Skeletal muscle tissue (tissue), 2 donors: ENCODE results near the gene PXDC1. TPM values are rescaled to one million over a fixed set of nuclear protein-coding genes. Genes with fewer than 3 reads are reported as not detected.

Experiments
- small RNA-seq: library from RNA; depleted of rRNA; stranded (forward); fragments of <200 nt; gene quantifications from one replicate; pipeline ENCODE3, GENCODE V24; 2014
- total RNA-seq: library from RNA; depleted of rRNA; stranded (reverse); fragments of >200 nt; gene quantifications from one replicate; pipeline ENCODE4 v1.2.3, GENCODE V29; 2014

The PXDC1 gene
- total RNA-seq, 1 donor from 2014 or later = 14.1 TPM

Small RNA genes lying within 50 kb of the gene (small RNA-seq; reads per million reads assigned to genes)
- not detected for gene AL033523.1

Other genes starting within 250 kb of the PXDC1 start
- gene FAM50B, start 97.7 kb upstream of the PXDC1 start, total RNA-seq = 12.0 TPM